HCT116 (cell line): ENCODE results near the gene CEP131. TPM values are rescaled to one million over a fixed set of nuclear protein-coding genes. Genes with fewer than 3 reads are reported as not detected.

Source experiments
- ATAC-seq: fragments of 200-7000 bp; cut with Tn5 transposase; 2 replicates; pipeline ENCODE4 v1.9.1; 2020; ENCODE audit warnings: mild to moderate bottlenecking, moderate library complexity
- BruUV-seq: library from RNA; stranded (reverse); fragments of 400-500 nt; replicated peaks from 2 replicates; lab custom pipeline; 2021; lab: Mats Ljungman, UMichigan
- CTCF ChIA-PET: fragments of 300-600 bp; sonication (Branson Sonifier 250); formaldehyde crosslinking; loops from one replicate; lab custom pipeline; 2021; ENCODE audit warnings: antibody characterized with exemption; lab: Charles Lee
- POLR2A ChIA-PET: fragments of 300-600, 350-600 bp; sonication (Branson Sonifier 250); formaldehyde crosslinking; loops from one replicate; lab custom pipeline; 2021; ENCODE audit warnings: antibody characterized with exemption; lab: Charles Lee
- RAD21 ChIA-PET, 2 experiments: fragments of 300-600 bp; sonication (Branson Sonifier 250); formaldehyde crosslinking; loops; one replicate each; lab custom pipeline; 2023; ENCODE audit warnings: low total read pairs in 2 of 2; ENCODE audit not compliant: uncharacterized antibody in 2 of 2, unreplicated experiment in 2 of 2, low non-redundant PET in 1 of 2; lab: Charles Lee
- DNase-seq: peaks from one replicate; pipeline ENCODE4 v3.0.0-alpha.2; 2010; ENCODE audit warnings: low read depth, low spot score
- H2AFZ ChIP-seq: fragments of 200-600 bp; shearing (Covaris generic), sonication (generic); 2 replicates; pipeline ENCODE4 v1.6.1; 2017; ENCODE audit warnings: low read depth, mixed run types, mixed read lengths, antibody characterized with exemption, low read length; ENCODE audit not compliant: poor library complexity, severe bottlenecking
- H3K27ac ChIP-seq: 2 replicates; pipeline ENCODE4 v1.5.1; 2012; ENCODE audit warnings: low read depth, low read length
- H3K27me3 ChIP-seq: fragments of 200-600 bp; sonication (generic); 2 replicates; pipeline ENCODE4 v1.6.1; 2016; ENCODE audit warnings: mixed run types, low read length, mixed read lengths; ENCODE audit not compliant: insufficient read depth
- H3K36me3 ChIP-seq, 2 experiments: fragments of 200-500 bp in 1 of 2; fragments of 200-600 bp in 1 of 2; sonication (Bioruptor generic) in 1 of 2; sonication (generic) in 1 of 2; 2 replicates each; pipeline versions ENCODE4 v1.5.1 to v1.6.1; 2014 to 2016; ENCODE audit warnings: low read length in 2 of 2, inconsistent platforms in 1 of 2, mixed read lengths in 1 of 2, mixed run types in 1 of 2; ENCODE audit not compliant: insufficient read depth in 2 of 2, control insufficient read depth in 1 of 2
- H3K4me1 ChIP-seq, 2 experiments: fragments of 200-600 bp in 1 of 2; sonication (generic) in 1 of 2; 2 replicates each; pipeline versions ENCODE4 v1.5.1 to v1.6.1; 2012 to 2017; ENCODE audit warnings: low read length in 2 of 2, inconsistent platforms in 1 of 2, mild to moderate bottlenecking in 1 of 2, mixed read lengths in 1 of 2, mixed run types in 1 of 2, moderate library complexity in 1 of 2; ENCODE audit not compliant: insufficient read depth in 2 of 2, control insufficient read depth in 1 of 2
- H3K4me2 ChIP-seq: fragments of 200-600 bp; sonication (generic); 2 replicates; pipeline ENCODE4 v1.6.1; 2017; ENCODE audit warnings: mixed run types, low read length, mixed read lengths
- H3K4me3 ChIP-seq, 2 experiments: fragments of 200-600 bp in 1 of 2; sonication (generic) in 1 of 2; replicated peaks in 1 of 2; 2 replicates each; pipeline ENCODE4 v1.5.1; 2011 to 2016; ENCODE audit warnings: low read length in 2 of 2, control low read depth in 1 of 2, low read depth in 1 of 2, mild to moderate bottlenecking in 1 of 2, mixed read lengths in 1 of 2, mixed run types in 1 of 2
- H3K79me2 ChIP-seq: fragments of 200-600 bp; sonication (generic); 2 replicates; pipeline ENCODE4 v1.6.1; 2017; ENCODE audit warnings: mild to moderate bottlenecking, mixed run types, low read length, moderate library complexity, mixed read lengths; ENCODE audit not compliant: insufficient read depth
- H3K9ac ChIP-seq: fragments of 200-600 bp; sonication (generic); 2 replicates; pipeline ENCODE4 v1.6.1; 2016; ENCODE audit warnings: low read length, mixed read lengths
- H3K9me2 ChIP-seq: fragments of 200-600 bp; sonication (generic), shearing (Covaris generic); 2 replicates; pipeline ENCODE4 v1.6.1; 2017; ENCODE audit warnings: mixed run types, mild to moderate bottlenecking, moderate library complexity; ENCODE audit not compliant: insufficient read depth
- H3K9me3 ChIP-seq, 2 experiments: fragments of 200-500 bp in 1 of 2; fragments of 200-600 bp in 1 of 2; sonication (Bioruptor generic) in 1 of 2; sonication (generic) in 1 of 2; 2 replicates each; pipeline ENCODE4 v1.6.1; 2014 to 2017; ENCODE audit warnings: low read length in 2 of 2, mixed read lengths in 2 of 2, inconsistent platforms in 1 of 2, low read depth in 1 of 2, mild to moderate bottlenecking in 1 of 2, mixed run types in 1 of 2, moderate library complexity in 1 of 2; ENCODE audit not compliant: control insufficient read depth in 1 of 2, insufficient read depth in 1 of 2
- H4K20me1 ChIP-seq: fragments of 200-600 bp; sonication (generic), shearing (Covaris generic); 2 replicates; pipeline ENCODE4 v1.6.1; 2017; ENCODE audit warnings: mixed run types, mild to moderate bottlenecking, moderate library complexity; ENCODE audit not compliant: insufficient read depth
- CBX3 ChIP-seq: IDR thresholded peaks from 2 replicates; pipeline ENCODE4 v1.6.1; 2012; ENCODE audit warnings: low read depth
- CEBPB ChIP-seq: IDR thresholded peaks from 2 replicates; pipeline ENCODE4 v1.6.1; 2012; ENCODE audit warnings: low read depth
- EGR1 ChIP-seq: IDR thresholded peaks from 2 replicates; pipeline ENCODE4 v1.6.1; 2012; ENCODE audit warnings: low read depth
- EZH2 ChIP-seq: fragments of 200-600 bp; sonication (generic); IDR thresholded peaks from 2 replicates; pipeline ENCODE4 v1.6.1; 2017; ENCODE audit warnings: antibody characterized with exemption, mixed run types
- EZH2phosphoT487 ChIP-seq: fragments of 200-600 bp; IDR thresholded peaks from 2 replicates; pipeline ENCODE4 v1.6.1; 2018; ENCODE audit warnings: antibody characterized with exemption, borderline replicate concordance
- POLR2A ChIP-seq: IDR thresholded peaks from 2 replicates; pipeline ENCODE4 v1.7.0; 2011; ENCODE audit warnings: borderline replicate concordance; ENCODE audit not compliant: insufficient read depth, insufficient read length; ENCODE audit errors: extremely low read depth
- SP1 ChIP-seq: IDR thresholded peaks from 2 replicates; pipeline ENCODE4 v1.6.1; 2012; ENCODE audit warnings: low read depth
- SRF ChIP-seq: IDR thresholded peaks from 2 replicates; pipeline ENCODE4 v1.6.1; 2012; ENCODE audit warnings: low read depth
- TCF7L2 ChIP-seq: IDR thresholded peaks from 2 replicates; pipeline ENCODE4 v1.7.0; 2011; ENCODE audit warnings: borderline replicate concordance, inconsistent platforms; ENCODE audit not compliant: insufficient read depth, insufficient read length; ENCODE audit errors: extremely low read depth
- YY1 ChIP-seq: IDR thresholded peaks from 2 replicates; pipeline ENCODE4 v1.6.1; 2011; ENCODE audit warnings: low read length, low read depth, moderate library complexity, mild to moderate bottlenecking; ENCODE audit not compliant: insufficient replicate concordance; ENCODE audit errors: extremely low read depth
- ZNF274 ChIP-seq: fragments of 200-500 bp; sonication (Bioruptor generic); IDR thresholded peaks from 2 replicates; pipeline ENCODE4 v1.6.1; 2014; ENCODE audit warnings: mild to moderate bottlenecking, low read depth, low read length, inconsistent platforms
- intact Hi-C: fragments of 100-400 bp; cut with micrococcal nuclease; formaldehyde crosslinking; loops from 2 replicates; pipeline ENCODE4 v1.10.0; 2022
- total RNA-seq: library from RNA; stranded (reverse); gene quantifications from one replicate; pipeline ENCODE4 v1.2.1, GENCODE V29; 2021; ENCODE audit not compliant: unreplicated experiment
- TF ChIP-seq, protein P1 (sequence below): IDR thresholded peaks from 2 replicates; pipeline ENCODE4 v1.6.1; 2012
- TF ChIP-seq, protein P2 (sequence below): IDR thresholded peaks from 2 replicates; pipeline ENCODE4 v1.6.1; 2011; ENCODE audit warnings: mild to moderate bottlenecking, low read length, moderate library complexity; ENCODE audit not compliant: insufficient replicate concordance; ENCODE audit errors: extremely low read depth
- TF ChIP-seq, protein P3 (sequence below): IDR thresholded peaks from 2 replicates; pipeline ENCODE4 v1.6.1; 2012

CEP131 gene
- total RNA-seq, 1 experiment from 2014 or later: 30.2 TPM

DNA sequence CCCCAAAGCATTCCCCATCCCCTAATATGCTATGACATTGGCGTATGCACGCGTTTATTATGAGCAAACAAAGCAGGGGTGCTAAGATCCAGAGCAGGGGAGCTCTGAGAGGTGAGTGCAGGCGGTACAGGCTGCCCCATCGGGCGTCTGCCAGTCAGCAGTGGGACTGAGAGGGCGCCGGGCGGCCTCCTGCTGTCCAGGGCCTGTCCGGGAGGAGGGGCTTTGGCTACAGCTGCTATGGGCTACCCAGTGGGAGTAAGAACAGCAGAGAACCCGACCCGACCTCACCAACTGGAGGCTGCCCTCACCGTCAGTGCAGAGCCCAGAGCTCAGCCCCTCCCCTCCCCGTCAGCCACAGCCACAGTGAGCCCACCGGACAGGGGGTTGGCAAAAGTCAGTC lies 38.2 kb downstream of the CEP131 start (continued):
- TF ChIP-seq POLR2A: no peak
- TF ChIP-seq, protein P1, sequence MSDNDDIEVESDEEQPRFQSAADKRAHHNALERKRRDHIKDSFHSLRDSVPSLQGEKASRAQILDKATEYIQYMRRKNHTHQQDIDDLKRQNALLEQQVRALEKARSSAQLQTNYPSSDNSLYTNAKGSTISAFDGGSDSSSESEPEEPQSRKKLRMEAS: no peak
- TF ChIP-seq, protein P2, sequence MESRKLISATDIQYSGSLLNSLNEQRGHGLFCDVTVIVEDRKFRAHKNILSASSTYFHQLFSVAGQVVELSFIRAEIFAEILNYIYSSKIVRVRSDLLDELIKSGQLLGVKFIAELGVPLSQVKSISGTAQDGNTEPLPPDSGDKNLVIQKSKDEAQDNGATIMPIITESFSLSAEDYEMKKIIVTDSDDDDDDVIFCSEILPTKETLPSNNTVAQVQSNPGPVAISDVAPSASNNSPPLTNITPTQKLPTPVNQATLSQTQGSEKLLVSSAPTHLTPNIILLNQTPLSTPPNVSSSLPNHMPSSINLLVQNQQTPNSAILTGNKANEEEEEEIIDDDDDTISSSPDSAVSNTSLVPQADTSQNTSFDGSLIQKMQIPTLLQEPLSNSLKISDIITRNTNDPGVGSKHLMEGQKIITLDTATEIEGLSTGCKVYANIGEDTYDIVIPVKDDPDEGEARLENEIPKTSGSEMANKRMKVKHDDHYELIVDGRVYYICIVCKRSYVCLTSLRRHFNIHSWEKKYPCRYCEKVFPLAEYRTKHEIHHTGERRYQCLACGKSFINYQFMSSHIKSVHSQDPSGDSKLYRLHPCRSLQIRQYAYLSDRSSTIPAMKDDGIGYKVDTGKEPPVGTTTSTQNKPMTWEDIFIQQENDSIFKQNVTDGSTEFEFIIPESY: no peak
- TF ChIP-seq YY1: no peak
- TF ChIP-seq EGR1: no peak
- TF ChIP-seq, all 23 proteins: peak for 0

DNA sequence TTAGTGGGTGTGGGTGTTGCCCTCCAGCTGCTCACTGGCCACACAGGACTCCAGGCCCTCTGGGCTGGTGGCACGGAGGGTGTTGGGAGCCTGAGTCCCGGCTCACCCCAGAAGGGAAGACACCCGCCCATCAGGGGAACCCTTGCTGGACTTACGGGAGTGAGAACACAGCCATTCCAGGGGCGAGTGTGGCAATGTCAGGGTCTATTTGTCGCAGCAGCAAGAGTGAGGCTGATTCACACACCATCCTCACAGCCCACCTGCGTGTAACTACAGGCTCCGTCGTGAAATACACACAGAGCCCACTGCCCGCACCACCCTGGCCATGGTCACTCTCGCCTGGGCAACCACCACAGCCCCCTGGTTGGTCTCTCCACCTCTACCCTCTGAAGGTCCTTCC lies 39.0 kb downstream of the CEP131 start:
- no TSS peak for BruUV-seq
- H3K36me3 ChIP-seq: no peaks in the 10 kb centered on the region
- H3K9ac ChIP-seq: no peak overlapping the region

More for the DNA sequence above, 39.0 kb downstream of the CEP131 start:
- H3K4me3 ChIP-seq: no peak overlapping the region
- H4K20me1 ChIP-seq: no peaks in the 10 kb centered on the region
- no peak overlapping the region for H3K27ac ChIP-seq
- no peak for DNase-seq
- H3K79me2 ChIP-seq: no peaks in the 10 kb centered on the region
- ChIA-PET RAD21 (no interaction called here), POLR2A (no interaction called here), CTCF (no interaction called here)
- H2AFZ ChIP-seq: no peak overlapping the region
- H3K27me3 ChIP-seq: no peaks in the 10 kb centered on the region
- TF ChIP-seq EZH2phosphoT487 (no peak), ZNF274 (no peak), SP1 (no peak), EZH2 (no peak), CBX3 (no peak), POLR2A (no peak), SRF (no peak), YY1 (no peak), TCF7L2 (no peak), CEBPB (no peak)
- TF ChIP-seq, protein P2: no peak
- TF ChIP-seq, protein P3, sequence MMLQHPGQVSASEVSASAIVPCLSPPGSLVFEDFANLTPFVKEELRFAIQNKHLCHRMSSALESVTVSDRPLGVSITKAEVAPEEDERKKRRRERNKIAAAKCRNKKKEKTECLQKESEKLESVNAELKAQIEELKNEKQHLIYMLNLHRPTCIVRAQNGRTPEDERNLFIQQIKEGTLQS: no peak
- TF ChIP-seq, protein P1: no peak
- no peak overlapping the region for H3K4me2 ChIP-seq
- no peaks in the 10 kb centered on the region for H3K4me1 ChIP-seq
- ATAC-seq: no peak
- intact Hi-C loops: no loop called here
- H3K9me3 ChIP-seq: no peaks in the 10 kb centered on the region
- H3K9me2 ChIP-seq: no peaks in the 10 kb centered on the region
